Peyer's patch (tissue), 4 donors: ENCODE measurements around the gene KIAA1671. TPM values are rescaled to one million over a fixed set of nuclear protein-coding genes. Genes with fewer than 3 reads are reported as not detected.
A peak's percentile ranks its signal among the peaks of the same experiment; 100 is the strongest.

Source experiments
- DNase-seq, 3 donors: peaks; one replicate each; pipeline ENCODE4 v3.0.0-alpha.2; 2017 to 2019
- H3K27ac ChIP-seq, 4 donors: fragments of 200-600 bp; sonication (generic); one replicate each; pipeline ENCODE4 v1.5.1; 2016 to 2019
- H3K27me3 ChIP-seq, 2 donors: fragments of 200-600 bp; sonication (generic); one replicate each; pipeline ENCODE4 v1.5.1; 2019
- H3K36me3 ChIP-seq, 3 donors: fragments of 200-600 bp; sonication (generic); one replicate each; pipeline ENCODE4 v1.5.1; 2016 to 2019
- H3K4me1 ChIP-seq, 4 donors: fragments of 200-600 bp; sonication (generic); one replicate each; pipeline ENCODE4 v1.5.1; 2016 to 2019
- H3K4me3 ChIP-seq, 4 donors: fragments of 200-600 bp; sonication (generic); 1 replicate in 3 of 4; 2 replicates in 1 of 4; pipeline ENCODE4 v1.5.1; 2016 to 2019; ENCODE audit warnings: mild to moderate bottlenecking in 1 of 4
- H3K9me3 ChIP-seq, 4 donors: fragments of 200-600 bp; sonication (generic); one replicate each; pipeline ENCODE4 v1.5.1; 2016 to 2019; ENCODE audit warnings: mild to moderate bottlenecking in 1 of 4
- POLR2A ChIP-seq, 2 donors: fragments of 450-650 bp; IDR thresholded peaks; one replicate each; pipeline ENCODE4 v1.5.1; 2017; ENCODE audit warnings: antibody characterized with exemption in 2 of 2, mild to moderate bottlenecking in 2 of 2, moderate library complexity in 2 of 2
- total RNA-seq, 4 donors: library from RNA; depleted of rRNA; stranded (reverse); fragments of >200 nt; gene quantifications; one replicate each; pipeline ENCODE4 v1.1.0, GENCODE V29; 2016
- TF ChIP-seq, protein P1 (sequence below), 6 experiments: fragments of 450-650 bp in 4 of 6; fragments of 200-600 bp in 2 of 6; sonication (generic) in 1 of 6; IDR thresholded peaks; one replicate each; pipeline ENCODE4 v1.5.1; 2017 to 2019; ENCODE audit warnings: antibody characterized with exemption in 6 of 6, mild to moderate bottlenecking in 3 of 6, moderate library complexity in 1 of 6

The KIAA1671 gene
- total RNA-seq, 4 donors from 2014 or later, result 41.3 to 149 (median 113) TPM

DNA sequence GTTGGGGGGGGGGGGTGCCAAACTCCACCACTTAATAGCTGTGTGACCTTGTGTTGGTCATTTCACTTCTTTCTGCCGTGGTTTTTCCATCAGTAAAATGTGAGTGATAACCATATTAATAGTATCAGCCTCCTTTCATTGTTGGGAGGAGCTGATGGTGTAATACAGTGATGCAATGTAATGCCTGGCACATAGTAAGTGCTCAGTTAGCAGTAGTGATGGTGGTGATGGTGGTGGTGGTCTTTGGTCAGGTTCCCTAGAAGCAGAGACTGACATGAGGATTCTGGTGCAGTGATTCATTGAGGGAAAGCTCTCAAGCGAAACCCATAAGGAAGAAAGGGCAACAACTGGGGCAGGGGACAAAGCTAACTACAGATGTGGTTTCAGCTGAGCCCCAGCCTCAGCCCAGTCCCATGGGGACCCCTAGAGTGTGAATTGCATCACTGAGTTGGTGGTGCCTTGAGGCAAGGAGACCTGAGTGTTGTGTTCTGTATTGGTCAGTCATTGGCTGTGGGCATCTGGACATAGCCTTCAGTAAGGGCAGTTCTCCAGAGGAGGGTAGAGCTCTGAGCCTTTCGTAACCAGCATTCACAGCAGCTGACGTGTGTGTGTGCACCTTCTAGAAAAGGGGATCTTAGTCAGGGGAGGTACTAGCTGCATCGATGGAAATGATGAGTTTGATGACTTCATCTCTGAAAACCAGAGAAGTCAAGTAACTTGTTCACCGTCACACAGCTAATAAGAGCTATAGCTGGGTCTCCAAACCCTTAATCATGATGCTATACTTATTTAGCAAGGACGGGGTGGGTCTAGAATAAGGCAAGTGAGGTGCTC is 153.5 kb downstream of the KIAA1671 start:
- no peak for DNase-seq
- H3K36me3 ChIP-seq, result no peaks in the 10 kb centered on the region
- no peaks in the 10 kb centered on the region for H3K9me3 ChIP-seq
- TF ChIP-seq, protein P1, sequence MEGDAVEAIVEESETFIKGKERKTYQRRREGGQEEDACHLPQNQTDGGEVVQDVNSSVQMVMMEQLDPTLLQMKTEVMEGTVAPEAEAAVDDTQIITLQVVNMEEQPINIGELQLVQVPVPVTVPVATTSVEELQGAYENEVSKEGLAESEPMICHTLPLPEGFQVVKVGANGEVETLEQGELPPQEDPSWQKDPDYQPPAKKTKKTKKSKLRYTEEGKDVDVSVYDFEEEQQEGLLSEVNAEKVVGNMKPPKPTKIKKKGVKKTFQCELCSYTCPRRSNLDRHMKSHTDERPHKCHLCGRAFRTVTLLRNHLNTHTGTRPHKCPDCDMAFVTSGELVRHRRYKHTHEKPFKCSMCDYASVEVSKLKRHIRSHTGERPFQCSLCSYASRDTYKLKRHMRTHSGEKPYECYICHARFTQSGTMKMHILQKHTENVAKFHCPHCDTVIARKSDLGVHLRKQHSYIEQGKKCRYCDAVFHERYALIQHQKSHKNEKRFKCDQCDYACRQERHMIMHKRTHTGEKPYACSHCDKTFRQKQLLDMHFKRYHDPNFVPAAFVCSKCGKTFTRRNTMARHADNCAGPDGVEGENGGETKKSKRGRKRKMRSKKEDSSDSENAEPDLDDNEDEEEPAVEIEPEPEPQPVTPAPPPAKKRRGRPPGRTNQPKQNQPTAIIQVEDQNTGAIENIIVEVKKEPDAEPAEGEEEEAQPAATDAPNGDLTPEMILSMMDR (IDR thresholded peaks at IDR 0.05), result no peak
- TF ChIP-seq POLR2A (IDR thresholded peaks at IDR 0.05), result no peak
- H3K27me3 ChIP-seq, result no peaks in the 10 kb centered on the region
- H3K27ac ChIP-seq, result no peak overlapping the region
- H3K4me3 ChIP-seq, result no peak overlapping the region
- H3K4me1 ChIP-seq, result peaks cover 0 to under 1% (median 0%) of the 10 kb centered on the region in 4 donors

DNA sequence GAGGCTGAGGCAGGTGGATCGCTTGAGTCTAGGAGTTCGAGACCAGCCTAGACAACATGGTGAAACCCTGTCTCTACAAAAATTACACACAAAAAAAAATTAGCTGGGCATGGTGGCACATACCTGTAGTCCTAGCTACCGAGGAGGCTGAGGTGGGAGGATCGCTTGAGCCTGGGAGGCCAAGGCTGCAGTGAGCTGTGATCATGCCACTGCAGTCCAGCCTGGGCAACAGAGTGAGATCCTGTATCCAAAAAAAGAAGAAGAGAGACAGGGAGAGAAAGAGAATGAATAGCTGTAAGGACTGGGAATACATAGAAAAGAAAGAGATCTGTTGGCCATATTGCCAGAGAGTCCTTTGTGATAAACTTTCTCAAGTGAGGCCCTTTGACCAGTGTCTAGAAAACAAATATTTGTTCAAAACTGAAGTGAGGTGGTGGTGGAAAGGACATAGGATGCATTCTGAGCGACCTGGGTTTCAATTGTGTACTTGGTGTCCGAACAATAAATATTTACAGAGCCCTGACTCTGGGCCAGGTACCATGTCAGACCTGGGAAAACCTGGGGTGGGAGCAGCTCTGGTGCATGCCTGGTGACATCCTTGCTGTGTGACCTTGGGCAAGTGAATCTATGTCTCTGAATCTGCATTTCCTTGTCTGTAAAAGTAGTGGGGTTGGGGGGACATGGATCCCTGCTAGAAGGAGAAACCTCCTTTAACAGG is 157.5 kb downstream of the KIAA1671 start:
- Histone ChIP-seq H3K27me3 (no peaks in the 10 kb centered on the region), H3K4me1 (peaks cover 0 to 27% (median 3%) of the 10 kb centered on the region in 4 donors), H3K9me3 (no peaks in the 10 kb centered on the region), H3K27ac (peak overlapping the region in 1 of 4 donors; percentile 69), H3K36me3 (no peaks in the 10 kb centered on the region), H3K4me3 (no peak overlapping the region)
- no peak for DNase-seq
- TF ChIP-seq, protein P1 (IDR thresholded peaks at IDR 0.05), result no peak
- no peak for TF ChIP-seq POLR2A (IDR thresholded peaks at IDR 0.05)

DNA sequence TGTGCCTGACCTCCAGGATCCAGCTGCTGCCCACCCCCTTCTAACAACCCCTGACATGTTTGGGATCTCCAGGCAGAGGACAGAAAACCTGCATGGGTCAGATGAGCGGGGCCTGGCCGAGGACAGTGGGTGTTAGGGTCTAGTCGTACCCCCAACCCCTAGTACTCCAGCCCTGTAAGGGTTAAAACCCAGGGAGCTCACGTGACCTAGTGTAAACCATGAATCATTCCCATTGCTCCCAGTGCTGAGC is 158.0 kb downstream of the KIAA1671 start:
- Histone ChIP-seq H3K9me3 (no peaks in the 10 kb centered on the region), H3K4me1 (peaks cover 0 to 27% (median 3%) of the 10 kb centered on the region in 4 donors), H3K4me3 (peak overlapping the region in 3 of 4 donors; percentile 47 to 57 (median 52)), H3K27me3 (no peaks in the 10 kb centered on the region), H3K27ac (peak overlapping the region in 2 of 4 donors; percentile 65 to 69), H3K36me3 (no peaks in the 10 kb centered on the region)
- TF ChIP-seq, protein P1 (IDR thresholded peaks at IDR 0.05), result no peak
- no peak for TF ChIP-seq POLR2A (IDR thresholded peaks at IDR 0.05)
- DNase-seq, result no peak

DNA sequence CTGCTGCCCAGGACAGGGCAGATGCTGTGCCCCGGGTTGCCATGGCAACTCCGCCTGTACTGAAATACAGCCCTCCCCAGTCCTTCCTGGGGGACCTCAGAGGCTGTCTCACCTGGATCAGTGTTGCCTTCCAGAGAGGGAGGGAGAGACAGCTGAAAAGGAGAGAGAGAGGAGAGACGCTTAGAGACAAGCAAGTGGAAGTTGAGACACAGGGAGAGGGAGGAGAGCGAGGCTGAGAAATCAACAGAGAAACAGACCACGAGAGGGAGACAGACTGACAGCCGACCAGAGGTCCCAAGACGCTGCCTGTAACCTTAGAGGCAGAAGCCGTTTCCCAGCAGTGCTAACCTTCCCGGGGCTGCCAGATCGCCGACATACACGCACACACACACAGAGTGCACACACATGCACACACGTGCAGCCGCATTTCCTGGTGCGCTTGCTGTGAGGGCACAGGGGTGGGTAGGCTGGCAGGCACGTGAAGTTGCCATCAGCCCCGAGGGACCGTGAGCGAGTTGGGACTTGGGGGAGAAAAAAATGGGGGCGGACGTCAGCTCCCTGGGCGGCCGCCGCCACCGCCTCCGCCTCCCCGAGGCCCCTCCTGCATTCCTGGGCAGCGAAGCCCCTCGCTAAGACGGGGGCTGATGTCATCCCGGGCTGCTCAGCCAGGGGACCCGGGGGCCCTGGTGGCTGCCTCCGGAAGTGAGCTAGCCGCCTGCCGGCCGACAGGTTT is 158.5 kb downstream of the KIAA1671 start:
- H3K4me1 ChIP-seq, result peaks cover 0 to 27% (median 3%) of the 10 kb centered on the region in 4 donors
- no peaks in the 10 kb centered on the region for H3K27me3 ChIP-seq
- H3K9me3 ChIP-seq, result no peaks in the 10 kb centered on the region
- peak overlapping the region; percentile 45 to 69 (median 58) for H3K27ac ChIP-seq
- DNase-seq, result peak; percentile 22 to 79 (median 67)
- peak in 1 of 2 donors; percentile 20 for TF ChIP-seq POLR2A (IDR thresholded peaks at IDR 0.05)
- TF ChIP-seq, protein P1 (IDR thresholded peaks at IDR 0.05), result peak in 4 of 6 experiments; percentile 39 to 56 (median 53)
- peak overlapping the region; percentile 20 to 57 (median 50) for H3K4me3 ChIP-seq
- no peaks in the 10 kb centered on the region for H3K36me3 ChIP-seq
